ENCODE results near the gene DNAJC27. TPM values are rescaled to one million over a fixed set of nuclear protein-coding genes. Genes with fewer than 3 reads are reported as not detected.

DNAJC27 gene
- total RNA-seq, 1 experiment from 2014 or later: 5.4 TPM

GRCh38 chr2:24985511-24985910 lies 13.8 kb upstream of the DNAJC27 start:
- DNase-seq (ENCODE audit: low spot score) (no peak), ATAC-seq (no peak)
- CTCF ChIA-PET: interaction anchor here (0.6 to 2.5 kb wide), 4 partner anchors 10 to 901 kb away, joined by 3 to 15 read pairs (median 4); partner anchors contain the start of gene TP53I3
- no peaks in the 10 kb centered on the region; the same call in 1 of the 2 replicates for H3K4me1 Mint-ChIP-seq
- no peaks in the 10 kb centered on the region; the same call in 1 of the 2 replicates for H3K27me3 Mint-ChIP-seq (ENCODE audit: low read depth)
- H3K27ac Mint-ChIP-seq: no peak overlapping the region
- POLR2A ChIA-PET: interaction anchor here (1.5 kb wide), 1 partner anchor 10 kb away, joined by 3 read pairs; no protein-coding TSS in a partner anchor
- H3K9me3 Mint-ChIP-seq: peaks cover 5% of the 10 kb centered on the region
- no peaks in the 10 kb centered on the region for H3K36me3 Mint-ChIP-seq
- H3K4me3 Mint-ChIP-seq: no peak overlapping the region
- TF ChIP-seq AFF4 (CRISPR knock-in tag; IDR thresholded peaks at IDR 0.05; ENCODE audit: borderline replicate concordance) (no peak), ATF2 (CRISPR knock-in tag; IDR thresholded peaks at IDR 0.05; ENCODE audit: borderline replicate concordance, low read depth) (no peak), FOXP1 (CRISPR knock-in tag; IDR thresholded peaks at IDR 0.05; ENCODE audit: borderline replicate concordance) (no peak), ZNF416 (CRISPR knock-in tag; IDR thresholded peaks at IDR 0.05) (no peak), NR2C2 (CRISPR knock-in tag; IDR thresholded peaks at IDR 0.05) (no peak), CDX4 (CRISPR knock-in tag; IDR thresholded peaks at IDR 0.05; ENCODE audit: borderline replicate concordance) (no peak), NFATC4 (CRISPR knock-in tag; IDR thresholded peaks at IDR 0.05) (no peak), ETV6 (CRISPR knock-in tag; IDR thresholded peaks at IDR 0.05) (no peak), NFE2L1 (CRISPR knock-in tag; IDR thresholded peaks at IDR 0.05) (no peak), HMGA2 (CRISPR knock-in tag; IDR thresholded peaks at IDR 0.05) (no peak), ZNF219 (CRISPR knock-in tag; IDR thresholded peaks at IDR 0.05; ENCODE audit: borderline replicate concordance) (no peak), FOXJ3 (CRISPR knock-in tag; IDR thresholded peaks at IDR 0.05; ENCODE audit: borderline replicate concordance) (no peak), USF1 (CRISPR knock-in tag; IDR thresholded peaks at IDR 0.05) (no peak), ATF6 (CRISPR knock-in tag; IDR thresholded peaks at IDR 0.05) (no peak)

- H3K27me3 Mint-ChIP-seq (ENCODE audit: low read depth): no peaks in the 10 kb centered on the region; the same call in 1 of the 2 replicates
- no peak overlapping the region for H3K27ac Mint-ChIP-seq
- no peak for DNase-seq (ENCODE audit: low spot score)
- no peaks in the 10 kb centered on the region; the same call in 1 of the 2 replicates for H3K9me3 Mint-ChIP-seq
- no peak overlapping the region for H3K4me3 Mint-ChIP-seq
- ChIA-PET POLR2A (interaction anchor here (1.5 kb wide), 1 partner anchor 10 kb away, joined by 3 read pairs; no protein-coding TSS in a partner anchor), CTCF (interaction anchor here (1.0 to 2.5 kb wide), 4 partner anchors 9 to 147 kb away, joined by 3 to 15 read pairs (median 4); no protein-coding TSS in a partner anchor)
- H3K4me1 Mint-ChIP-seq: no peaks in the 10 kb centered on the region; the same call in 1 of the 2 replicates
- H3K36me3 Mint-ChIP-seq: no peaks in the 10 kb centered on the region
- peak; percentile 52; the same call in 1 of the 2 replicates for ATAC-seq
- TF ChIP-seq ZNF138 (CRISPR knock-in tag; conservative IDR thresholded peaks at IDR 0.05) (no peak), KAT7 (CRISPR knock-in tag; IDR thresholded peaks at IDR 0.05; ENCODE audit: borderline replicate concordance) (no peak), NFYB (CRISPR knock-in tag; conservative IDR thresholded peaks at IDR 0.05; ENCODE audit: low read depth) (no peak), ZNF532 (CRISPR knock-in tag; IDR thresholded peaks at IDR 0.05; ENCODE audit: borderline replicate concordance) (no peak), ZNF671 (CRISPR knock-in tag; IDR thresholded peaks at IDR 0.05) (no peak), TEAD4 (CRISPR knock-in tag; IDR thresholded peaks at IDR 0.05) (no peak), SOX15 (CRISPR knock-in tag; IDR thresholded peaks at IDR 0.05) (no peak), RELA (CRISPR knock-in tag; IDR thresholded peaks at IDR 0.05; ENCODE audit: borderline replicate concordance) (no peak), JAZF1 (CRISPR knock-in tag; IDR thresholded peaks at IDR 0.05) (no peak), IRF2 (CRISPR knock-in tag; IDR thresholded peaks at IDR 0.05; ENCODE audit: borderline replicate concordance, low read depth) (no peak)
Measured at GRCh38 chr2:24984912-24985311, 13.2 kb upstream of the DNAJC27 start.

Data from WTC11 (cell line).